H54 (cell line): ENCODE data around the gene CNDP2.
"Not testable (repeated sequence)": the region's sequence is repeated elsewhere in the genome, so short reads cannot be mapped to it uniquely, and the experiment has no call there.

Source experiments
- DNase-seq: peaks from one replicate; pipeline ENCODE4 v3.0.0; 2011; ENCODE audit warnings: low spot score, mixed read lengths; ENCODE audit not compliant: insufficient read length
- FAIRE-seq: peaks from 3 replicates; lab custom pipeline; 2011; peaks lifted over from hg19 to GRCh38; lab: Jason Lieb, UNC
- POLR2A ChIP-seq: IDR thresholded peaks from 2 replicates; pipeline ENCODE4 v1.6.1; 2011; ENCODE audit warnings: low read depth, mild to moderate bottlenecking, low read length

Gene CNDP2

GRCh38 chr18:74563999-74564398, 67.8 kb downstream of the CNDP2 start:
- FAIRE-seq = no peak

GRCh38 chr18:74565164-74565563, 69.0 kb downstream of the CNDP2 start:
- not testable (repeated sequence) for FAIRE-seq, DNase-seq

More at GRCh38 chr18:74563999-74564398, 67.8 kb downstream of the CNDP2 start:
- DNase-seq = no peak
- TF ChIP-seq POLR2A = no peak

GRCh38 chr18:74565993-74566392, 69.8 kb downstream of the CNDP2 start:
- FAIRE-seq, DNase-seq: not testable (repeated sequence)

GRCh38 chr18:74567822-74568221, 71.7 kb downstream of the CNDP2 start:
- no peak for DNase-seq
- no peak for FAIRE-seq
- no peak for TF ChIP-seq POLR2A

- no peak for TF ChIP-seq POLR2A
- FAIRE-seq (no peak), DNase-seq (no peak)
Measured at GRCh38 chr18:74569401-74569800, 73.2 kb downstream of the CNDP2 start.

GRCh38 chr18:74570266-74570665, 74.1 kb downstream of the CNDP2 start:
- FAIRE-seq = no peak
- DNase-seq = no peak
- no peak for TF ChIP-seq POLR2A

- no peak for DNase-seq
- TF ChIP-seq POLR2A = no peak
- FAIRE-seq = no peak
Measured at GRCh38 chr18:74571895-74572680, 75.9 kb downstream of the CNDP2 start.

- TF ChIP-seq POLR2A = no peak
- DNase-seq = no peak
- no peak for FAIRE-seq
Measured at GRCh38 chr18:74573053-74573452, 76.9 kb downstream of the CNDP2 start.
